HG03097 (cell line): ENCODE data around the gene THSD4.

ENCODE experiments used
- ATAC-seq: cut with Tn5 transposase; IDR thresholded peaks from one replicate; pipeline ENCODE4 v1.9.1; 2021; ENCODE audit not compliant: unreplicated experiment, low FRiP score

Gene THSD4

DNA sequence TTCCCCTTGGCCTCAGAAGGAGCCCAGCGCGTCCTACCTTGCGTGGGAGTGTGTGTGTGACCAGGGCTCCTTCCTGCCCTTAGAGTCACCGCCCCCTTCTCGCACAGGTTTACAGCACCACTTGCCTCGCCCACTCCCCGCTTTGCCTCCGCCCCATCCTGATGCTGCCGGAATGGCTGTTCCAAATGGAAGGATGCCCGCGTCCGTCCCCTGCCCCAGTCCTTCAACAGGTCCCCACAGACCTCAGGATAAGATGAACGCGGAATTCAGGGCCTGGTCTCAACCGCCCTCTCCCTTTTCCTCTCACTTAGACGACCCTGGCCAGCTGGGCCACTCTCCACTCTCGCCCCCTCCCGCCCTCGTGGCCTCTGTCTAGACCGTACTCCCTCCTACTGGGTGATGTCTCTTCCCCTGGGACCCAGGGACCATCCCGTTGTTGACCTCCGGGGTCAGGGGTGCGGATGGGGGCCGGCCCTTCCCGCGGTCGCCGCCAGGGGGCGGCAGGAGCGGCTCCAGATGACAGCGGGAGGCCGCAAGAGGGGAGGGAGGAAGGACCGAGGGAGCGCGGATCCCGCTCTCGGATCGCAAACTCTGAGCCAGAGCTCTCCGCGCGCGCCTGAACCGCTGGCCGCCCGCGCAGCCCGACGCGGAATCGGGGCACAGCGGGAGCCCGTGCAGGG is at the start of gene THSD4:
TSS of gene THSD4 (plus strand) at position 585 of the 680 bp plus-strand sequence.
- ATAC-seq = peak; percentile 69

DNA sequence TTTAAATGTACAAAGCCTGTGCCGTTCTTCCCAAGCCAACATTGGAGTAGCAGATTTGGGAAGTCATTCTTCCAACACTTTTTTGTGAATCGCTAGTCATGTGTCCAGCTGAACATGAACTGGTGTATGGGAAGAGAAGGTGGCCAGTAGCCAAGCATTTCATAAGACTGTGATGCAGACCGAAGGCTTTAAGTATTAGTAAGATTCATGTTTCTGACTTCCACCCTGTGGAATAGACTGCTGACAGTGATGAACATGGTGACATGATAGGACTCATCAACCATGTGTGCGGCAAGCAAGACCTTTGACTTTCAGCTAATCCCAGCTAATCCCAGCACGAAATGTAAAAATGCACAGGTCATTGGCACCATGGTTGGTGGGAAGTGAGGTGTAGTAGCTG is 48.3 kb upstream of the THSD4 start:
- no peak for ATAC-seq

DNA sequence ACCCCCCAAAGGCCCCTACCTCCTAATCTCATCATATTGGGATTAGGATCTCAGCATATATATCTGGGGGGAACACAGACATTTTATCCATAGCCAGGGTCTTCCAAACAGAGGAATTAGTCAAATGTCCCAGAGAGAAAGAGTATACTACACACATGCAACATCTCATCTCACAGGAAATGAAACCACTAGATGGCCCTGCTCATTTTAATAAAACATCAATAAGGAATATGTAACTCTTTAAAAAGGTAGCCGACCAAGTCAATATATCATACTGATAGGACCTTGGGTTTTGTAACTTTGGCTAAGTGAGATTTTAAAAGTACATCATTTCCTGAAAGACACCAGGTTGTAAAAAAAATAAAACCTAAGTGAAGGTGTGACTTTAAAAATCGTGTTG is 45.6 kb upstream of the THSD4 start:
- ATAC-seq = no peak

DNA sequence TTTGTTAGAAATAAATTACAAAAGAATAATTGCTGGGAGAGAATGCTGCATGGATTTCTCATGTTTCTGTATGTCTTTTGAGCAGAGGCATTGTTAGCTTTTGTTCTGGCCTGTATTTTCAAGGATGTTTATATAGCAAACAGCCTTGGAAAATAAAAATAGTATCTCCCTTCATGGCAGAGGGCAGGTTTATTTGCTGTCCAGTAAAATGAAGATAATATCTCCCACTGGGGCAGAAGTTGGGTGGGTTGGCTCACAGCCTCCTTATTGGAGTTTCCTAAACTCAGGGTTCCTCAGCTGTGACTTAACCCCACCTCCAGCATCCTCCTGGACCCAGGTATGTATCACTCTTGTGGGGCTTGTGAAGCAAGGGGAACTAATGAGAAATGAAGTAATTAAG is 43.7 kb upstream of the THSD4 start:
- no peak for ATAC-seq

DNA sequence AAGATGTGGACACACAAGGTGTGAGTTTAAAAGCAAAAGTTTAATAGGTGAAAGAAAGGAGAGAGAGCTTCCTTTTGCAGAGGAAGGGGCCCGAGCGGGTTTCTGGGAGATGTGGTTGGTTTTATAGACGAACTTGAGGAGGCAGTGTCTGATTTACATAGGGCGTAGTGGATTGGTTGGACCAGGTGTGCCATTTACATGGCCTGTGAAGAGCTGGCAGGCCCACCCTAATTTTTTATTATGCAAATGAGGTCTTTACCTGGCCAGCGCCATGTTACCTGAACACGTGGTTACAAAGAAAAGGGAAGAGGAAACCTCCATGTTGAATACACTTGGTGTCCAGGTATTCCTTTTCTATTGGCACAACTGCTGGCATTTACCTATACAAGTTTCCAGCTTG is 42.8 kb upstream of the THSD4 start:
- no peak for ATAC-seq

DNA sequence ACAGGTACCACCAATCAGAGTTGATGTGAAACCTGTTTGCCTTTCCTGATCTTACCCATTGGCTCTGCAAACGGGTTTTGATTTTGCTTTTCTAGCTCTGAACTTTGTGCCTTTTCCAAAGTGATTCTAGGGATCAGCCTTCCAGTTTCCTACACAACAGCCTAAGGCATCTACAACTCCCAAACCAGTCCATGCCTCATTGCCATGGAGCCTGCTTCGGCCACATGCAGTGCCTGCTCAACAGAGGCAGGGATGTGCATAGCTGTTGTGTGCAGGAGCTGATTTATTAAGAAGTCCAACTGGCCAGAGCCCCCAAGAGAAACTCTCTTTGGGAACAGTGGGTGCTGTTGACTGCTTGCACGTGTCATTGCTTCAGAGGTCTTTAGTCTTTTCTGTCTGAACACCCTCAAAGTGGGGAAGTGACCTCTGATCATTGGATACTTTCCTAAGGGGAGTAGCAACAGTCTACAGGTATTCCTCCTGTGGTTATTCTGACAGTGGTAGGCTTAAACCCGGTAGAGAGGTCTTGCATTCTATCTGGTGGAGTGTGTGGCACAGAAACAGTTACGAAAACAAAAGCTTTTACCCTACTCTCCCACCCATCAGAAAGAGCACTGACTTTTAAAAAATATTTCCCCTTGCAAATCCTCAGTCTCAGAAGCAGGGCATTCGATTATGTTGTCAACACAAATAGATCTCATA is 36.6 kb upstream of the THSD4 start:
- no peak for ATAC-seq

DNA sequence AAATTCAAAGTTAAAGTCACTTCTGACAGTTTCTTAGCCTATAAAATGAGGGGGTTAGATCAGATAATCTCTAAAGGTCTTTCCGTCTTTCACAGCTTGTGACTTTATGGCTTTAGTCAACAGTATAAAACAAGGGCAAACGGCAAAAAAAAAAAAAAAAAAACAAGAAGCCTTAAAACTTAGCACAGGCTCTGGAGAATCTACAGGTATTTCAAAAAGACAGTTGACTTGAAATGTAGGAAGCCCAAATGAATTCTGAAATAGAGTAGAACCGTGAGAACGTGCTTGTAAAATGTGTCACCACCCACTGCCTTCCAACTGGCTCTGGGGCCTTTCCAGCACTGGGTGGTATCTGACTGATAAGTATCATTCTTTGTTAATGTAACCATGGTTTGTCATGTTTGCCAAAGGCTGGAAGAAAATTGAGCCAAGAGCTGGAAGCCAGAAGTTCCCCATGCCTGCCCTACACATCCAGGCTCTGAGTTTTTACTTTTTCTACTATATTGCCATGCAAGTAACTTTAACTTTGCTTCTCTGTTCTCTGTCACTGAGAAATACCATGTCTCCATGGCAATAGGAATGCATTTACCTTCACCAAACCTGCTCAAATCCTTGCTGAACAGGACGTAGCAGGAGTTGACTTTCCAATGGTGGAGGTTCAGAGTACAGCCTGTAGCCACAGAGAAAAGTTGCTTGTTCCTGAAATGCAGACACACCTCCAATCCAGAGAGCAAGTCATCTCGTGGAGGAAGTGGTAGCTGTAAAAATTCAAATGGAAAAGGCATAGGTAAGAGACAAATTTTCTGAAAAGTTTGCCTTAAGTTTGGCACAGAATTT is 35.8 kb upstream of the THSD4 start:
- ATAC-seq = no peak

DNA sequence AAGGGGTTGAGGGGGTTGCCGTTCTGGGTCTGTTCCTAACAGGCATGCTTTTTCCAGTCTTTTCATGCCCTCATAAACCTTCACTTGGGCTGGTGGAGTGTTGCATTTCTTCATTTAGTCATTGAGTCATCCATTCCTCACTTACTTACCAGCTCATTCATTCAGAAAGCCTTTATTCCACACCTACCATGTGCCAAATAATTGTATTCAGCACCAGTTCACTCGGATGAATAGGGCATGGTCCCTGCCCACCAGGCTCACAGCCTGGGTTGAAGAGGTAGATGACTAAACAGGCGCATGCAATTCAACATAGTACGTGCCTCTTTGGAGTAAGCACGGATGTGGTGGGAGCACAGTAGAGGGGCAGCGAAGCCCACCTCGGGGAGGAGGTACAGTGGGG is 35.1 kb upstream of the THSD4 start:
- ATAC-seq = no peak

DNA sequence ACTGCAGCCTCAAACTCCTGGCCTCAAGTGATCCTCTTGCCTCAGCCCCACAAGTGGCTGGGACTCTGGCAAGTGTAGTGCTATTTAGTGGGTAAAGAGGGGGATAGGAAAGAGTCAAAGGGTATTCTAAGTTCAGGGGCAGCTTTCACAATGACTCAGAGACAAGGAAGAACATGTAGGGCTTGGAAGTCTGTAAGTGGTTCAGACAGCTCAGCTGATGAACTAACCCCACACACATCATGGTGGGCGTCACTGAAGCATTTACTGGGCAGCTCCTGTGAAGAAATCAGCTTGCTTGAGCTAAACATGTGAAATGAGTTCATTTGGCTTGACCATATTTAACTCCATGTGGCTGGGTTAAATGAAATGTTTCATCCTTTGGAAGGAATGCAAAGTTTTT is 34.6 kb upstream of the THSD4 start:
- ATAC-seq = no peak

DNA sequence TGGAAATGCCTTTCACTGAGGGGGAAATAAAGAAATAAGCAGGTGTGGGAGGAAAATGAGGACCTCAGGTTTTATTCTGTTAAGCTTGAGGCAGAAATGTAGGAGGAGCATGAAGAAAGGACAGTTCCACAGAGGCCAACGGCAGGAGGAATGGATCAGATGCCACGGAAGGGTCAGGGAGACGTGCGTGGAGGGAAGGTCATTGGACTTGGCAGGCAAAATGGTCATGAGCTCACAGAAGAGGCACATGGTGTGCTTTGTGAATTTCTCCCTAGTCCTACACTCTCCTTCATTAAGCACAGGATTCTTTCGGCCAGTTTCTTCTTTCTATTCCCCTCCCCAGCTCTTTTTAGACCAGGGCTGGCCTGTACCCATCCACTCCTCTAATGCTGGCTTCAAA is 32.5 kb upstream of the THSD4 start:
- ATAC-seq = no peak

DNA sequence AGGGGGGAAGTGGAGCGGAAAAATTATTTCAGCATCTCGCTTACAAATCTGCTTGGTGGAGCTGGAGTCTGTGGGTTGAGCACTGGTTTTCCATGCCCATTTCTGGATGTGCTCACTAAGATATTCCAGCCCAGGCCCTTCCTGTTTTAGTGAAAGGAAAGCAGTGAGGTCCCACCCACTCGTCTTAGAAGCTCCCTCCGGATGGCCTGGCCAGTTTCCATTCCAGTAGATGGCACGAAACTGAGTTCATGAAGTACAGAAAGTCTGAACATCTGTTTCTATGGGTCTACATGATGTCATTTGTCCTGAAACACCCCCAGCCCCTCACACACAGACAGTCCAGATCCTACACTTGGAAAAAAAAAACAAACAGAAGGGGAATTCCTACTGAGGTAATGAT is 31.9 kb upstream of the THSD4 start:
- ATAC-seq = no peak

DNA sequence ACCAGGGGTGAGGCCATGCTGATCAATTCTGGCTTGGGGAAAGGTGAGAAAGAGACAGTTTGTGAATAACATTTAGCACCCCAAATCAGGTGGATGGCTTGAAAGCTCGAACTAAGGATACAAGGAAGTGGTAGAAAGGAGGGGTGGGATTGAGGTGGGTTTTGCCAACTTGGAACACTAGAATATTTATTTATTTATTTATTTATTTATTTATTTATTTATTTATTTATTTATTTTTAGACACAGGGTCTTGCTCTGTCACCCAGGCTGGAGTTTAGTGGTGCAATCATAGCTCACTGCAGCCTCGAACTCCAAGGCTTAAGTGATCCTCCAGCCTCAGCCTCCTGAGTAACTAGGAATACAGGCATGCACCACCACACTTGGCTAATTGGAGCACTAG is 31.0 kb upstream of the THSD4 start:
- ATAC-seq = no peak

DNA sequence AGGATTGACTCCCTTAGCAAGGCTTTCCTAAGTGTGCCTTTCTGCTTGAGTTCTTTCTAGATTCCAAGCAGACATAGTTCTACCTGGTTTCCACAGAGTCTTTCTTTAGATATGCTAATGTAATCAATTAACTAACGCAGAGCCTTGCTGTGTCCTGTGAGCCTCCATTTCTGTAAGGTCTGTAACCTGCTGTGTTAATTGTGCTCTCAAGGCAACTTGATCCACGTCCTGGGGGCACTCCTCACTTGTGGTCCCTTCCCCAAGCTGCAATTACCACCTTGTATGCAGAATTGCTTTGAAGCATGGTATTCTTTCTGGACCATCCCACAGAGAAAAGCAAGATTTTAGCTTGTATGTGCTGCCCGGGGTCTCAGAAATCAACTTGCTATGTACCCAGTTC is 29.5 kb upstream of the THSD4 start:
- ATAC-seq = no peak

DNA sequence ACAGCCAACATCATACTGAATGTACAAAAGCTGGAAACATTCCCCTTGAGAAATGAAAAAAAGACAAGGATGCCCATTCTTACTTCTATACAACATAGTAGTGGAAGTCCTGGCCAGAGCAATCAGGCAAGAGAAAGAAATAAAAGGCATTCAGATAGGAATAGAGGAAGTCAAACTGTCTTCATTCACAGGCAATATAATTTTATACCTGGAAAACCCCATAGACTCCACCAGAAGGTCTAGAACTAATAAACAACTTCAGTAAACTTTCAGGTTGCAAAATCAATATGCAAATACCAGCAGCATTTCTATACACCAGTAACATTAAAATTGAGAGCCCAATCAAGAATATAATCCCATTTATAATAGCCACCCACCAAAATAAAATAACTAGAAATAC is 27.1 kb upstream of the THSD4 start:
- ATAC-seq = no peak

DNA sequence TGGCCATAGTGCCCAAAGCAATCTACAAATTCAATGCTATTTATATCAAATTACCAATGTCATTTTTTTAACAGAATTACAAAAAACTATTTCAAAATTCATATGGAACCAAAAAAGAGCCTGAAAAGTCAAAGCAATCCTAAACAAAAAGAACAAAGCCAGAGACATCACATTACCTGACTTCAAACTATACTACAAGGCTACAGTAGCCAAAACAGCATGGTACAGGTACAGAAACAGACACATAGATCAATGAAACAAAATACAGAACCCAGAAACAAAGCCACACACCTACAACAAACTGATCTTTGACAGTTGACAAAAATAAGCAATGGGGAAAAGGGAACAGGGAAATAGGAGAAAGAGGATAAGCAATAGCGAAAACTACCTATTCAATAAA is 26.6 kb upstream of the THSD4 start:
- ATAC-seq = no peak

DNA sequence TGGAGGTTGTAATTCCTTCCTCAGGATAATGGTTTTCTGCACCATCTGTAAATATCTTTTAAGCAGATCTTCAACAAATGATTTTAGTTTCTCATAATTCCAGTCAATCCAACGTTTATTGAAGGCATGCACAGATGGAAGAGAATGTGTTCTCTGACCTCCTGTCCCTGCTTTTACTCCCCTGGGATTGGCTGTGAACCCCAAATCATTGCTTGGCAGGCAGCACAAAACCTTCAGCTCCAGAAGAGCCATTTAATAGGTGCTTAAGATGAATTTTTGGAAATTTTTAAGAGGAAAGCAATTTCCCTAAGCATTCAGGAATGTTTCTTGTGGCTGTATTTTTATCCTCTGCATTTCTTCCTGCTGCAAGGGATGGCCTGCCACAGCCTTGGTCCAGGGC is 25.5 kb upstream of the THSD4 start:
- no peak for ATAC-seq

DNA sequence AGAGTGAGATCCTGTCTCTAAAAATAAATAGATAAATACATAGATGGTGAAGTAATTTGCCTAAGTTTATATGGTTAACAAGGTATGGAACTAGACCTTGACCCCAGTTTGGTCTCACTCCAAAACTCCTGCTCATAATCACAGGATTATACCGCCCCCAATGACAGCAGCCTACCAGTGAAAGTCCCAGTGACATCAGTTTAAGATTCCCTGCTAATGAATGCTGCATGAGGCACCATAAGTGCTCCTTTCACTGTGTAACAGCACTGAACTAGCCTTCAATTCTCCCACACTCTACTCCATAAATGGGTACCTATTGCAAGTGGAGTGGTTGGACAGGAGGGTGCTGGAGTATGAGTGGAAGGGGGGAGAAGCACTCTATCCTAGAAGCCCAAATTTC is 23.7 kb upstream of the THSD4 start:
- ATAC-seq = no peak

DNA sequence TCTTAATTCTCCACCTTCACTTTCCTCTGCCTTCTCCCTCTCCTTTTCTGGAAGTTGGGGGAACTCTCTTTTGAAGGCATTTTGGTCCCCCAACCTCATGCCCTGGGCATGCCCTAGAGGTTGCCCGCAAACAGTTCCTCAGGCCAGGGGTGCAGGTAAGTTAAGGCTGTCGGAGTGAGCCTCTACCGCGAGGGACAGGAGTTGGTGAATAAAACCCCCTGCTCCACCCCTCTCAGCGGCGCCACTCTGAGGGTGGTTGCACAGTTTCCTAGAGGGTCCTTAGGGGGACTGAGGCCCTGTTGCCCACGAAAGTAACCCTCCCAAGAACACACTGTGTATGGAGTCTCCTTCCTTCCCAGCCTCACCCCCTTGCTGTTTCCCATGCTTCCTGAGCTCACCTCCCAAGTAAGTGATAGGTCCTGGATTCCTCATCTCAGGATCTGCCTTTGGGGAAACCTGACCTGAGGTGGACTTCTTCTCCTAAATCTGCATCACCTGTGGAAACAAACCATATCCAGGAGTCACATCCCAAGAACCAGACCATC is 23.1 kb upstream of the THSD4 start:
- ATAC-seq = no peak

DNA sequence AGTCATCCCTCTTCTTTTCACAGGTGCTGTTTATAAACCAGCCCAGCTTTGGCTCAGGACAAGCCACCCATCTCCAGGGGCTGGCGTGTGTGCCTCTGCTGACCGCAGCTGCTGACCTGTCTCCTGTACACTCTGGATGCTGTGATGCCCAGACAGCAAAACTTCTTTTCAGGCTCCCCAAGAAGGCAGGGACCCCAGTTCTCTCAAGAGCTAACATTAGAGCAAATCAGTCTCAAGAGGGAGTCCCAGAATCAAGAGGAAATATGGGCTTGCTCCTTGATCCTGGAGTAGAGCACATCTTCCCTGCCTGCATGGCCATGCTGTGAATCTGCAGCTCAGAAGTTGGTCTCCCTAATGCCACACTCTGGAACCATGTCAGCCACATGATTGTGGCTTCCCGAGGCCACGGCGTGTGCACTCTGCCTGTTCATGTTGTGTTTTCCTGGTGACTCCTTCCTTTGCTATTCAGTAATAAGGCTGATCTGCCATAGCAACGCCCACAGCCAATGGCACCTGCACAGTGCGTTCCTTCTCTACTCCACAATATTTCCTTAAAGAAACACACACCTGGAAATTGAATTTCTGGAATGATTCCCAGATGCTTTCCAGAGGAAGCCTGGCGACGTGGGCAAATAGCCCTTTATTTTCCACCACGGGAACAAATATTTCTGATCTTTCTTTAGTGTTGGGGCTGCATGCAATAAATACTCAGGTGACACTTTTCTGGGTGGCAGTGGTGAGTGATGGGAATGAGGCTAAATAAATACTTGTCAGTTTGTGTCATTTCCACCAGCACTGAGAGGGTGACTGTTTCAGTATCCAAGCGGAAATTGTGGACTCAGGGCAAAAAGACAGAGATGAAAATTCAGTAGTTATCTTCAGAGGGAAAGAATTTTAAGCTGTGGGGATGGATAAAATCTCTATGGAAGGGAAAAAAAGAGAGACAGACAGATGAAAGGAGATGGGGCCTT is 21.9 kb upstream of the THSD4 start:
- ATAC-seq = no peak

DNA sequence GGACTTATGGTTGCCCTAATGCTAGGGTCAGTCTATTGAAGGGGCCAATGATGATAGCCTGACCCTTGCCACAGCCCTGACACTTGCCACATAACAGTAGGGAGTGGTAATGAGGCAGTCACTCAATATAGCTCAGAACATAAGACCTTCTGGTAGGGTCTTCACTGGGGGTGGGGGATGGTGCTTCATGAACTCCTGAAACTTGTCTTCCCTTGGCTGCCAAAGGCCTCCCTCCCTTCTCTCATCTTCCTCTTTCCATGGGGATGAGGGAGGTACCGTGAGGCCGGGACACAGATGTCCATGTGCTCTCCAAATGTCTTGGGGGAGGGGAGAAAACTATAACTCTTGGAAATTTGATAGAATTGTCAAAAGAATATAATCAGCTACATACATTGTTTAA is 21.1 kb upstream of the THSD4 start:
- no peak for ATAC-seq
